ENCODE measurements around the gene VSNL1. TPM values are rescaled to one million over a fixed set of nuclear protein-coding genes. Genes with fewer than 3 reads are reported as not detected.

Gene VSNL1
- total RNA-seq, 1 donor from 2014 or later: 0.83 TPM

- DNase-seq (ENCODE audit: low spot score in 2 of 2, unreplicated experiment in 2 of 2): no peak
- Mint-ChIP-seq H3K9me3 (no peaks in the 10 kb centered on the region), H3K27ac (peak overlapping the region; percentile 73), H3K4me3 (peak overlapping the region; percentile 77), H3K27me3 (ENCODE audit: low read depth) (peaks cover 5% of the 10 kb centered on the region), H3K36me3 (no peaks in the 10 kb centered on the region), H3K4me1 (peaks cover 9% of the 10 kb centered on the region)
- TF ChIP-seq, protein P1, sequence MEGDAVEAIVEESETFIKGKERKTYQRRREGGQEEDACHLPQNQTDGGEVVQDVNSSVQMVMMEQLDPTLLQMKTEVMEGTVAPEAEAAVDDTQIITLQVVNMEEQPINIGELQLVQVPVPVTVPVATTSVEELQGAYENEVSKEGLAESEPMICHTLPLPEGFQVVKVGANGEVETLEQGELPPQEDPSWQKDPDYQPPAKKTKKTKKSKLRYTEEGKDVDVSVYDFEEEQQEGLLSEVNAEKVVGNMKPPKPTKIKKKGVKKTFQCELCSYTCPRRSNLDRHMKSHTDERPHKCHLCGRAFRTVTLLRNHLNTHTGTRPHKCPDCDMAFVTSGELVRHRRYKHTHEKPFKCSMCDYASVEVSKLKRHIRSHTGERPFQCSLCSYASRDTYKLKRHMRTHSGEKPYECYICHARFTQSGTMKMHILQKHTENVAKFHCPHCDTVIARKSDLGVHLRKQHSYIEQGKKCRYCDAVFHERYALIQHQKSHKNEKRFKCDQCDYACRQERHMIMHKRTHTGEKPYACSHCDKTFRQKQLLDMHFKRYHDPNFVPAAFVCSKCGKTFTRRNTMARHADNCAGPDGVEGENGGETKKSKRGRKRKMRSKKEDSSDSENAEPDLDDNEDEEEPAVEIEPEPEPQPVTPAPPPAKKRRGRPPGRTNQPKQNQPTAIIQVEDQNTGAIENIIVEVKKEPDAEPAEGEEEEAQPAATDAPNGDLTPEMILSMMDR (IDR thresholded peaks at IDR 0.05; ENCODE audit: unreplicated experiment): no peak
Measured at GRCh38 chr2:17517481-17518211, 22.9 kb upstream of the VSNL1 start.

- H3K27ac Mint-ChIP-seq: peak within 1 kb of the TSS; percentile 73
- H3K36me3 Mint-ChIP-seq: no peaks in the 10 kb centered on the region
- peak; percentile 59 to 79 for DNase-seq (ENCODE audit: low spot score in 2 of 2, unreplicated experiment in 2 of 2)
- peaks cover 5% of the 10 kb centered on the region for H3K27me3 Mint-ChIP-seq (ENCODE audit: low read depth)
- H3K9me3 Mint-ChIP-seq: no peaks in the 10 kb centered on the region
- TF ChIP-seq, protein P1 (IDR thresholded peaks at IDR 0.05; ENCODE audit: unreplicated experiment): no peak
- peaks cover 9% of the 10 kb centered on the region for H3K4me1 Mint-ChIP-seq
- H3K4me3 Mint-ChIP-seq: peak within 1 kb of the TSS; percentile 77
Measured at GRCh38 chr2:17518212-17519154, 22.0 kb upstream of the VSNL1 start, which contains the start of gene RAD51AP2. Gene RAD51AP2, minus strand, starts transcription at chr2:17518440. Its CDS starts 25 bp downstream, at chr2:17518415.

DNA sequence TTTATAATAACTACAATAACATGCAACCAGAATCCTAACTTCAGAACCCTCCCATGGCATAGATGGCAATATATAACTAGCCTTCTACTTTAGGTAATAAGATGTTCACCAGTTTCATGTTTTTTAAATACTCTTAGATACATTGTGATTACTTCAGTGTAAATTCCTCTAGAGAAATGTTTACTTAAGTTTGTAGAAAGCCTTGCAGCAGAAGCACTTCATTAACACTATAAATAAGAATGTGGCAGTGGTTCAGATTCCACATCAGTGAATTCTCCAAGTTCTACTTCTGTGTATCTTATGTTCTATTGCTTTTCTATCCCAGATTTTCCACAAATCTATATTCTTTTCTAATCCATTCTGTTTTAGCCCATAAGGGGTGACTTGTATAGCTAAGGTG, 21.0 kb upstream of the VSNL1 start:
- Mint-ChIP-seq H3K27me3 (ENCODE audit: low read depth) (peaks cover 5% of the 10 kb centered on the region), H3K4me1 (peaks cover 9% of the 10 kb centered on the region), H3K4me3 (no peak overlapping the region), H3K36me3 (no peaks in the 10 kb centered on the region), H3K27ac (no peak overlapping the region), H3K9me3 (no peaks in the 10 kb centered on the region)
- no peak for DNase-seq (ENCODE audit: low spot score in 2 of 2, unreplicated experiment in 2 of 2)
- TF ChIP-seq, protein P1 (IDR thresholded peaks at IDR 0.05; ENCODE audit: unreplicated experiment): no peak

GRCh38 chr2:17520761-17521160, 19.7 kb upstream of the VSNL1 start:
- Mint-ChIP-seq H3K4me1 (peaks cover 11% of the 10 kb centered on the region), H3K9me3 (no peaks in the 10 kb centered on the region), H3K36me3 (no peaks in the 10 kb centered on the region), H3K27me3 (ENCODE audit: low read depth) (peaks cover 5% of the 10 kb centered on the region), H3K27ac (no peak overlapping the region), H3K4me3 (no peak overlapping the region)
- DNase-seq (ENCODE audit: low spot score in 2 of 2, unreplicated experiment in 2 of 2): no peak
- TF ChIP-seq, protein P1 (IDR thresholded peaks at IDR 0.05; ENCODE audit: unreplicated experiment): no peak

DNA sequence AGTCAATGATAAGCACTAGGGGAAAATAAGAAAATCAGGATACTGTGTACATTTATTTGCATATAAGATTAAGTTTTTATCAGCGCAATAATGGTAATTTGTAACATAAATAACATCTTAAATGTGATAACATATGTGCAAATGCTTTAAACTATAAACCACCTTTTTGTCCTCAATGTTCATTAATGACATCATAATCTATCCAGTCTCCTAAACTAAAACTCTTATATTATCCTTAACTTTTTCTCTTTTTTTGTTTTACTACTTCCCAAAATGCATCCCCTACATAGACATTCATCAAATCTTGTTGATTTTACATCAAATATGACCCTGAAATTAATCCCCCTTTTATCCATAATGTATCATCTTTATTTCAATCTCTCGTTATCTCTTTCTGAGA, 18.9 kb upstream of the VSNL1 start:
- Mint-ChIP-seq H3K27ac (no peak overlapping the region), H3K9me3 (no peaks in the 10 kb centered on the region), H3K36me3 (no peaks in the 10 kb centered on the region), H3K4me1 (peaks cover 11% of the 10 kb centered on the region), H3K27me3 (ENCODE audit: low read depth) (peaks cover 5% of the 10 kb centered on the region), H3K4me3 (no peak overlapping the region)
- no peak for DNase-seq (ENCODE audit: low spot score in 2 of 2, unreplicated experiment in 2 of 2)
- TF ChIP-seq, protein P1 (IDR thresholded peaks at IDR 0.05; ENCODE audit: unreplicated experiment): no peak
